ENCODE measurements around the gene HINT3.

- TF ChIP-seq ZNF407 (CRISPR knock-in tag; IDR thresholded peaks at IDR 0.05; ENCODE audit: not compliant biosample characterization) (no peak), CTCF (CRISPR knock-in tag; IDR thresholded peaks at IDR 0.05) (no peak), IKZF4 (CRISPR knock-in tag; IDR thresholded peaks at IDR 0.05; ENCODE audit: borderline replicate concordance, low read depth, not compliant biosample characterization) (no peak), EP300 (IDR thresholded peaks at IDR 0.05; ENCODE audit: low read depth in 2 of 2, low read length in 2 of 2) (no peak), EP300 (CRISPR knock-in tag; IDR thresholded peaks at IDR 0.05; ENCODE audit: borderline replicate concordance) (no peak), TCF7L2 (IDR thresholded peaks at IDR 0.05; ENCODE audit: low read depth, low read length) (no peak)
Measured at GRCh38 chr6:125968493-125968892, 11.9 kb downstream of the HINT3 start.
